Esophagus muscularis mucosa (tissue), 4 donors: Measurements from ENCODE around the gene NRXN3. TPM values are rescaled to one million over a fixed set of nuclear protein-coding genes. Genes with fewer than 3 reads are reported as not detected.

Experiments used
- DNase-seq: peaks from one replicate; pipeline ENCODE4 v3.0.0-alpha.2; 2017; ENCODE audit errors: extremely low spot score
- H3K27ac ChIP-seq, 4 donors: fragments of 200-600 bp; sonication (generic); replicated peaks in 1 of 4; 1 replicate in 3 of 4; 2 replicates in 1 of 4; pipeline ENCODE4 v1.5.1; 2016 to 2019; ENCODE audit warnings: mild to moderate bottlenecking in 1 of 4
- H3K27me3 ChIP-seq, 4 donors: fragments of 200-600 bp; sonication (generic); one replicate each; pipeline versions ENCODE4 v1.5.1 to v1.6.0; 2016 to 2019
- H3K36me3 ChIP-seq, 4 donors: fragments of 200-600 bp; sonication (generic); one replicate each; pipeline ENCODE4 v1.5.1; 2016 to 2019
- H3K4me1 ChIP-seq, 4 donors: fragments of 200-600 bp; sonication (generic); one replicate each; pipeline ENCODE4 v1.5.1; 2016 to 2019
- H3K4me3 ChIP-seq, 4 donors: fragments of 200-600 bp; sonication (generic); 1 replicate in 2 of 4; 2 replicates in 2 of 4; pipeline ENCODE4 v1.5.1; 2016 to 2019; ENCODE audit warnings: mild to moderate bottlenecking in 4 of 4, moderate library complexity in 1 of 4
- H3K9me3 ChIP-seq, 4 donors: fragments of 200-600 bp; sonication (generic); 1 replicate in 3 of 4; 2 replicates in 1 of 4; pipeline ENCODE4 v1.5.1; 2016 to 2019
- CTCF ChIP-seq, 3 experiments: fragments of 200-600 bp in 2 of 3; fragments of 450-650 bp in 1 of 3; sonication (generic) in 2 of 3; IDR thresholded peaks; one replicate each; pipeline ENCODE4 v1.5.1; 2017 to 2019; ENCODE audit warnings: antibody characterized with exemption in 3 of 3, mild to moderate bottlenecking in 2 of 3, moderate library complexity in 1 of 3
- EP300 ChIP-seq: sonication (generic); formaldehyde crosslinking; IDR thresholded peaks from one replicate; pipeline ENCODE4 v1.6.1; 2017; ENCODE audit warnings: antibody characterized with exemption
- POLR2A ChIP-seq: fragments of 450-650 bp; IDR thresholded peaks from one replicate; pipeline ENCODE4 v1.6.1; 2017; ENCODE audit warnings: antibody characterized with exemption, moderate library complexity, mild to moderate bottlenecking, low read depth
- POLR2AphosphoS5 ChIP-seq, 2 donors: sonication (generic); formaldehyde crosslinking; IDR thresholded peaks; one replicate each; pipeline ENCODE4 v1.6.1; 2017; ENCODE audit warnings: antibody characterized with exemption in 2 of 2
- WGBS: methylation state at CpG from one replicate; pipeline ENCODE4 v1.1.5; 2018; 5-methylcytosine and 5-hydroxymethylcytosine counted together
- intact Hi-C: fragments of 100-400 bp; cut with DNase I; formaldehyde crosslinking; loops from one replicate; pipeline ENCODE4 v1.15.1; 2023
- total RNA-seq, 4 donors: library from RNA; depleted of rRNA; stranded (reverse); fragments of >200 nt; gene quantifications; one replicate each; pipeline versions ENCODE4 v1.1.0 to v1.2.1, GENCODE V29; 2016

Gene NRXN3
- total RNA-seq, 4 donors from 2014 or later = 71.1 to 159 (median 122) TPM

GRCh38 chr14:78885884-78886283 is 715.7 kb downstream of the NRXN3 start:
- Histone ChIP-seq H3K9me3 (no peaks in the 10 kb centered on the region), H3K27ac (no peak overlapping the region), H3K27me3 (no peaks in the 10 kb centered on the region), H3K4me1 (no peaks in the 10 kb centered on the region), H3K36me3 (no peaks in the 10 kb centered on the region), H3K4me3 (no peak overlapping the region)
- TF ChIP-seq POLR2AphosphoS5 (IDR thresholded peaks at IDR 0.05) (no peak), EP300 (no peak), CTCF (IDR thresholded peaks at IDR 0.05) (no peak), POLR2A (no peak)
- intact Hi-C loops = no loop called here
- no peak for DNase-seq

- H3K9me3 ChIP-seq = peaks cover 0 to 5% (median 0%) of the 10 kb centered on the region in 4 donors
- WGBS = 45% methylated on average over 2 of the region's 2 CpGs
- H3K27me3 ChIP-seq = no peaks in the 10 kb centered on the region
- H3K4me3 ChIP-seq = no peak overlapping the region
- TF ChIP-seq CTCF (IDR thresholded peaks at IDR 0.05) (no peak), POLR2A (no peak), EP300 (no peak), POLR2AphosphoS5 (IDR thresholded peaks at IDR 0.05) (no peak)
- intact Hi-C loops = no loop called here
- H3K27ac ChIP-seq = no peak overlapping the region
- H3K36me3 ChIP-seq = no peaks in the 10 kb centered on the region
- H3K4me1 ChIP-seq = no peaks in the 10 kb centered on the region
- DNase-seq = no peak
Observed at GRCh38 chr14:78897443-78897842, 727.3 kb downstream of the NRXN3 start.

GRCh38 chr14:78902010-78902623 is 731.9 kb downstream of the NRXN3 start:
- no peak for DNase-seq
- Histone ChIP-seq H3K4me1 (no peaks in the 10 kb centered on the region), H3K4me3 (no peak overlapping the region), H3K27ac (no peak overlapping the region), H3K27me3 (no peaks in the 10 kb centered on the region), H3K36me3 (no peaks in the 10 kb centered on the region), H3K9me3 (no peaks in the 10 kb centered on the region)
- intact Hi-C loops = no loop called here
- TF ChIP-seq CTCF (IDR thresholded peaks at IDR 0.05) (peak in 2 of 3 experiments; percentile 38 to 47), POLR2A (no peak), EP300 (no peak), POLR2AphosphoS5 (IDR thresholded peaks at IDR 0.05) (no peak)
- 7% methylated on average over 5 of the region's 5 CpGs for WGBS

GRCh38 chr14:78904094-78904493 is 733.9 kb downstream of the NRXN3 start:
- Histone ChIP-seq H3K4me1 (no peaks in the 10 kb centered on the region), H3K27ac (no peak overlapping the region), H3K27me3 (no peaks in the 10 kb centered on the region), H3K4me3 (no peak overlapping the region), H3K36me3 (no peaks in the 10 kb centered on the region), H3K9me3 (no peaks in the 10 kb centered on the region)
- whole genome bisulfite sequencing = 82% methylated on average over 3 of the region's 3 CpGs
- DNase-seq = no peak
- intact Hi-C loops = no loop called here
- TF ChIP-seq POLR2A = no peak
- no peak for TF ChIP-seq POLR2AphosphoS5 (IDR thresholded peaks at IDR 0.05)
- no peak for TF ChIP-seq CTCF (IDR thresholded peaks at IDR 0.05)
- TF ChIP-seq EP300 = no peak

GRCh38 chr14:78917462-78917861 is 747.3 kb downstream of the NRXN3 start:
- Histone ChIP-seq H3K36me3 (no peaks in the 10 kb centered on the region), H3K4me3 (no peak overlapping the region), H3K9me3 (no peaks in the 10 kb centered on the region), H3K27ac (no peak overlapping the region), H3K4me1 (no peaks in the 10 kb centered on the region), H3K27me3 (no peaks in the 10 kb centered on the region)
- TF ChIP-seq POLR2AphosphoS5 (IDR thresholded peaks at IDR 0.05) (no peak), POLR2A (no peak), CTCF (IDR thresholded peaks at IDR 0.05) (no peak), EP300 (no peak)
- no peak for DNase-seq
- intact Hi-C loops = no loop called here
- 42% methylated on average over 1 of the region's 1 CpG for WGBS
